DND-41 (cell line): Measurements from ENCODE around the gene ADH4.

Source experiments
- ATAC-seq: fragments of 200-7000 bp; cut with Tn5 transposase; 3 replicates; pipeline ENCODE4 v1.9.1; 2021; ENCODE audit warnings: low read depth; ENCODE audit not compliant: insufficient read depth
- DNase-seq: peaks from one replicate; pipeline ENCODE4 v3.0.0-alpha.2; 2020
- H2AFZ ChIP-seq: 2 replicates; pipeline ENCODE4 v1.6.0; 2012; ENCODE audit warnings: low read depth, low read length
- H3K27ac ChIP-seq: 2 replicates; pipeline ENCODE4 v1.5.1; 2012; ENCODE audit warnings: low read length, inconsistent platforms
- H3K27me3 ChIP-seq: fragments of 200-600 bp; sonication (generic); 2 replicates; pipeline ENCODE4 v1.6.0; 2012; ENCODE audit warnings: low read length, mild to moderate bottlenecking, inconsistent platforms; ENCODE audit not compliant: insufficient read depth, poor library complexity
- H3K36me3 ChIP-seq: 2 replicates; pipeline ENCODE4 v1.5.1; 2012; ENCODE audit warnings: low read length, inconsistent platforms; ENCODE audit not compliant: insufficient read depth
- H3K4me1 ChIP-seq: 2 replicates; pipeline ENCODE4 v1.5.1; 2012; ENCODE audit warnings: mild to moderate bottlenecking, low read length; ENCODE audit not compliant: insufficient read depth
- H3K4me2 ChIP-seq: 2 replicates; pipeline ENCODE4 v1.6.0; 2012; ENCODE audit warnings: mild to moderate bottlenecking, moderate library complexity, low read length, inconsistent platforms; ENCODE audit not compliant: insufficient read depth
- H3K4me3 ChIP-seq, 2 experiments: fragments of 200-600 bp in 1 of 2; shearing (Covaris generic) in 1 of 2; 2 replicates each; pipeline ENCODE4 v1.5.1; 2012 to 2016; ENCODE audit warnings: inconsistent platforms in 2 of 2, low read length in 2 of 2, mild to moderate bottlenecking in 2 of 2, low read depth in 1 of 2, moderate library complexity in 1 of 2
- H3K79me2 ChIP-seq: 2 replicates; pipeline ENCODE4 v1.6.0; 2012; ENCODE audit warnings: low read length, inconsistent platforms; ENCODE audit not compliant: insufficient read depth
- H3K9ac ChIP-seq: 2 replicates; pipeline ENCODE4 v1.6.0; 2012; ENCODE audit warnings: low read depth, mild to moderate bottlenecking, inconsistent platforms, low read length, moderate library complexity
- H3K9me3 ChIP-seq: 2 replicates; pipeline ENCODE4 v1.5.1; 2012; ENCODE audit warnings: low read length, moderate library complexity, mild to moderate bottlenecking, inconsistent platforms; ENCODE audit not compliant: insufficient read depth, severe bottlenecking
- H4K20me1 ChIP-seq: 2 replicates; pipeline ENCODE4 v1.6.0; 2012; ENCODE audit warnings: low read length; ENCODE audit not compliant: insufficient read depth
- EZH2 ChIP-seq: IDR thresholded peaks from 3 replicates; pipeline ENCODE4 v1.6.1; 2012; ENCODE audit warnings: borderline replicate concordance, low read depth, mild to moderate bottlenecking, moderate library complexity, low read length, inconsistent platforms; ENCODE audit not compliant: severe bottlenecking
- TF ChIP-seq, protein P1 (sequence below): IDR thresholded peaks from 2 replicates; pipeline ENCODE4 v1.5.1; 2012; ENCODE audit warnings: borderline replicate concordance, low read length, moderate library complexity, mild to moderate bottlenecking; ENCODE audit not compliant: poor library complexity, severe bottlenecking; ENCODE audit errors: extremely low read depth

The ADH4 gene

DNA sequence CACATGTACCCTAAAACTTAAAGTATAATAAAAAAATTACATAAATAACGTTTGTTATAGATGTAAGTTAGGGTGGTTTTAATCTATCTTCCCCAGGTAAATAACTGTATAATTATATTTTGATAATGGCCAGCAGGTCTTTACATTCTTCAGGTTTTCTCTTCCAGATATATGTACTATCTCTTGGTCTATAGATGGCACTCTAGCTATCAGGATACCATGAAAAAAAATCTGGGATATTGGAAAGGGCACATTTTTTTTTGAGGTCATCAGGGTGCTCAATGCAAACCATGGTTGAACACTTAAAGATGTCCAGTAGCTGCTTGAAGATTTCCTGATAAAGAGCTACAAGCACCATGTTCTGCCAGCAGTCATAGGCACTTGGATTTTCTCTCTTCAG lies 15.6 kb upstream of the ADH4 start:
- Histone ChIP-seq H3K36me3 (no peaks in the 10 kb centered on the region), H4K20me1 (no peaks in the 10 kb centered on the region), H3K27me3 (no peaks in the 10 kb centered on the region), H3K27ac (no peak overlapping the region), H3K9ac (no peak overlapping the region), H3K4me1 (no peaks in the 10 kb centered on the region), H3K4me2 (no peak overlapping the region), H2AFZ (no peak overlapping the region), H3K79me2 (no peaks in the 10 kb centered on the region), H3K9me3 (no peaks in the 10 kb centered on the region), H3K4me3 (no peak overlapping the region)
- no peak for TF ChIP-seq EZH2
- TF ChIP-seq, protein P1, sequence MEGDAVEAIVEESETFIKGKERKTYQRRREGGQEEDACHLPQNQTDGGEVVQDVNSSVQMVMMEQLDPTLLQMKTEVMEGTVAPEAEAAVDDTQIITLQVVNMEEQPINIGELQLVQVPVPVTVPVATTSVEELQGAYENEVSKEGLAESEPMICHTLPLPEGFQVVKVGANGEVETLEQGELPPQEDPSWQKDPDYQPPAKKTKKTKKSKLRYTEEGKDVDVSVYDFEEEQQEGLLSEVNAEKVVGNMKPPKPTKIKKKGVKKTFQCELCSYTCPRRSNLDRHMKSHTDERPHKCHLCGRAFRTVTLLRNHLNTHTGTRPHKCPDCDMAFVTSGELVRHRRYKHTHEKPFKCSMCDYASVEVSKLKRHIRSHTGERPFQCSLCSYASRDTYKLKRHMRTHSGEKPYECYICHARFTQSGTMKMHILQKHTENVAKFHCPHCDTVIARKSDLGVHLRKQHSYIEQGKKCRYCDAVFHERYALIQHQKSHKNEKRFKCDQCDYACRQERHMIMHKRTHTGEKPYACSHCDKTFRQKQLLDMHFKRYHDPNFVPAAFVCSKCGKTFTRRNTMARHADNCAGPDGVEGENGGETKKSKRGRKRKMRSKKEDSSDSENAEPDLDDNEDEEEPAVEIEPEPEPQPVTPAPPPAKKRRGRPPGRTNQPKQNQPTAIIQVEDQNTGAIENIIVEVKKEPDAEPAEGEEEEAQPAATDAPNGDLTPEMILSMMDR, result no peak
- DNase-seq (no peak), ATAC-seq (no peak)

DNA sequence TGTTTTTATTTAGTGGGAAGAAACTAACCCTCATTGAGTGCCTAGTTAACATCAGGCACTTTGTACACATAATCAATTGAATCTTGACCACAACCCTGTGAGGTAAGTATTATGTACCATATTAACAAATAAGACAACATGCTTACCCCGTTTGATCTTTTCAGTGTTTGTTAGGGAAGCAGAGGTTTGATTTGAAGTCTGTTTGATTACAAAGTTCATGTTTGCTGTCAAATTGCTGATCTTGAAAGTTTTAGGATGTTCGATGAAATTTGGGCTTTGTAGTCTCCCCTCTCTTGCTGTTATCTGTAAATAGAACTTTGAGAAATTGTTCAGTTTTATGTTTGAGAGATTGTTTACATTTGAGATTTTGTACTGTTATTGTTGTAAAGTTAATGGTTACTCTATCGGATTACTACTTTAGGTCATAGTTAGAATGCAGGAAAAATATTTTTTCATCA lies 13.4 kb upstream of the ADH4 start:
- Histone ChIP-seq H3K79me2 (no peaks in the 10 kb centered on the region), H3K9me3 (no peaks in the 10 kb centered on the region), H3K4me3 (no peak overlapping the region), H4K20me1 (no peaks in the 10 kb centered on the region), H3K27me3 (no peaks in the 10 kb centered on the region), H2AFZ (no peak overlapping the region), H3K4me2 (no peak overlapping the region), H3K4me1 (no peaks in the 10 kb centered on the region), H3K27ac (no peak overlapping the region), H3K36me3 (no peaks in the 10 kb centered on the region), H3K9ac (no peak overlapping the region)
- DNase-seq, result no peak
- TF ChIP-seq, protein P1, result no peak
- no peak for TF ChIP-seq EZH2
- no peak for ATAC-seq

DNA sequence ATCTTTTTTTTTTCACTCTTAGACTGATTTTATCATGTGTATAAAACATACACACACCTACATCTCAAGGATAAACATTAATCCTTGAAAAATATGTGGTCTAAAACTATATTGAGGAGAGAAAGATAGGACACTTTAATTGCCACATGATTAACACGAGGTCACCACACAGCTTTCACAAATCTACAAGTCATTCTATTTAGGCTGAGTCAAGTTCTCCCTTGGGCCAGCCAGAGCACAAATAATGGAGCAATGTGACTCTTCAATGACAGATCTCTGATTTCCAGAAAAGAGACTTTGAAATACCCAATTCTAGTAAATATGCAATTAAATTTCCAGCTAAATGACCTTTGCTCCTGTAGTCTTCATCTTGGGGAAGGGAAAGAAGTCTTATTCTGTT lies 12.9 kb upstream of the ADH4 start:
- ATAC-seq, result no peak
- Histone ChIP-seq H2AFZ (no peak overlapping the region), H4K20me1 (no peaks in the 10 kb centered on the region), H3K9me3 (no peaks in the 10 kb centered on the region), H3K4me1 (no peaks in the 10 kb centered on the region), H3K79me2 (no peaks in the 10 kb centered on the region), H3K9ac (no peak overlapping the region), H3K27me3 (no peaks in the 10 kb centered on the region), H3K36me3 (no peaks in the 10 kb centered on the region), H3K4me3 (no peak overlapping the region), H3K27ac (no peak overlapping the region), H3K4me2 (no peak overlapping the region)
- TF ChIP-seq, protein P1, result no peak
- TF ChIP-seq EZH2, result no peak
- DNase-seq, result no peak
